K562 (cell line): Measurements from ENCODE around the gene CREB3L1. TPM values are rescaled to one million over a fixed set of nuclear protein-coding genes. Genes with fewer than 3 reads are reported as not detected.

Experiments
- CAMTA2 ChIP-seq: fragments of 250-450 bp; sonication (Bioruptor Pico); conservative IDR thresholded peaks from 2 replicates; pipeline ENCODE4 v1.5.1; 2022
- HMGN3 ChIP-seq: IDR thresholded peaks from 2 replicates; pipeline ENCODE4 v1.6.1; 2011; ENCODE audit warnings: borderline replicate concordance, low read depth, mild to moderate bottlenecking, mixed read lengths, low read length; ENCODE audit not compliant: insufficient read length; ENCODE audit errors: extremely low read depth
- ILK ChIP-seq: fragments of 450-650 bp; IDR thresholded peaks from 2 replicates; pipeline ENCODE4 v1.6.1; 2016; ENCODE audit warnings: missing genetic modification characterization, low read depth, mild to moderate bottlenecking, missing compliant biosample characterization, moderate library complexity, borderline replicate concordance
- MED1 ChIP-seq: sonication (generic); formaldehyde crosslinking; IDR thresholded peaks from 2 replicates; pipeline ENCODE4 v1.8.1; 2023; ENCODE audit warnings: missing genetic modification reagents, borderline replicate concordance
- MITF ChIP-seq: IDR thresholded peaks from 2 replicates; pipeline ENCODE4 v1.6.1; 2014; ENCODE audit warnings: antibody characterized with exemption
- REST ChIP-seq, 2 experiments: fragments of 450-650 bp; formaldehyde crosslinking in 1 of 2; IDR thresholded peaks; 2 replicates each; pipeline versions ENCODE4 v1.4.0 to v1.6.1; 2014 to 2020; ENCODE audit warnings: mild to moderate bottlenecking in 2 of 2, borderline replicate concordance in 1 of 2, low read depth in 1 of 2
- SNAPC5 ChIP-seq: fragments of 250-450 bp; sonication (Bioruptor Pico); IDR thresholded peaks from 2 replicates; pipeline ENCODE4 v1.8.0; 2021; ENCODE audit warnings: moderate library complexity, mild to moderate bottlenecking, inconsistent platforms
- VEZF1 ChIP-seq: fragments of 200-800 bp; sonication (Bioruptor generic); IDR thresholded peaks from 2 replicates; pipeline ENCODE4 v1.6.1; 2017; ENCODE audit warnings: missing genetic modification characterization, missing compliant biosample characterization
- ZBTB17 ChIP-seq: fragments of 450-650 bp; formaldehyde crosslinking; IDR thresholded peaks from 2 replicates; pipeline ENCODE4 v1.4.0; 2020; ENCODE audit warnings: mild to moderate bottlenecking
- ZNF444 ChIP-seq: fragments of 250-450 bp; sonication (Bioruptor Pico); IDR thresholded peaks from 2 replicates; pipeline ENCODE4 v1.4.0; 2020; ENCODE audit warnings: mild to moderate bottlenecking, moderate library complexity
- ZNF584 ChIP-seq: fragments of 200-800 bp; sonication (Bioruptor generic); IDR thresholded peaks from 2 replicates; pipeline ENCODE4 v1.6.1; 2016; ENCODE audit warnings: low read depth, mild to moderate bottlenecking, missing genetic modification characterization, missing compliant biosample characterization
- ZNF586 ChIP-seq: fragments of 450-650 bp; formaldehyde crosslinking; conservative IDR thresholded peaks from 2 replicates; pipeline ENCODE4 v1.4.0; 2020; ENCODE audit warnings: mild to moderate bottlenecking, moderate library complexity
- ZNF76 ChIP-seq: fragments of 250-450 bp; sonication (Bioruptor Pico); IDR thresholded peaks from 2 replicates; pipeline ENCODE4 v1.4.0; 2020; ENCODE audit warnings: mild to moderate bottlenecking, moderate library complexity, borderline replicate concordance
- polyA plus RNA-seq, 8 experiments: library from polyadenylated mRNA; depleted of rRNA in 4 of 8; stranded (reverse) in 5 of 8; unstranded in 3 of 8; fragments of >200 nt; fragmentation: Nextera tagmentation in 2 of 8; fragmentation: Illumina TruSeq in 1 of 8; extraction: Ambion mirVana in 2 of 8; extraction: Trizol in 1 of 8; gene quantifications; 2 replicates each; pipeline versions ENCODE4 v1.2.1 to v1.2.3, GENCODE V29; 2011 to 2014; ENCODE audit warnings: inconsistent platforms in 1 of 8, missing spikeins in 1 of 8
- total RNA-seq, 7 experiments: library from RNA; depleted of rRNA in 6 of 7; stranded (reverse); fragments of >200 nt in 6 of 7; fragmentation: Illumina TruSeq in 2 of 7; extraction: Trizol in 2 of 7; gene quantifications; 2 replicates each; pipeline versions ENCODE4 v1.2.1 to v1.2.3, GENCODE V29; 2011 to 2021; ENCODE audit warnings: low replicate concordance in 1 of 7

The CREB3L1 gene
- total and polyA plus RNA-seq, 9 of the 15 experiments (the other 6 are each of a cell fraction or from before 2014, with no cell fraction given), result 1.2 to 27.6 (median 3.7) TPM

GRCh38 chr11:46361283-46362155 is 84.1 kb downstream of the CREB3L1 start (continued):
- TF ChIP-seq REST (IDR thresholded peaks at IDR 0.05; ENCODE audit: borderline replicate concordance) (no peak), REST (CRISPR knock-in tag; IDR thresholded peaks at IDR 0.05; ENCODE audit: low read depth) (peak; percentile 64; the same call in 1 of the 2 replicates), ZNF586 (CRISPR knock-in tag) (no peak), HMGN3 (peak; percentile 73), ILK (tag) (no peak), MED1 (CRISPR knock-in tag) (no peak), SNAPC5 (CRISPR knock-in tag) (no peak), ZNF444 (CRISPR knock-in tag) (peak; percentile 74; the same call in 1 of the 2 replicates), ZNF584 (CRISPR knock-in tag) (0 out of 2 replicates have a peak, but pooled peaks have one; percentile 55), ZNF76 (CRISPR knock-in tag) (peak; percentile 88), VEZF1 (CRISPR knock-in tag) (peak; percentile 90), MITF (no peak), CAMTA2 (CRISPR knock-in tag) (no peak), ZBTB17 (CRISPR knock-in tag) (0 out of 2 replicates have a peak, but pooled peaks have one; percentile 30)
